ENCODE results near the gene C17orf114.

The C17orf114 gene

GRCh38 chr17:4796552-4796920 lies 5.6 kb downstream of the C17orf114 start:
- peak overlapping the region; percentile 98 for H3K9ac ChIP-seq (ENCODE audit: low read length)
- peaks cover 15% of the 10 kb centered on the region for H3K36me3 ChIP-seq (ENCODE audit: insufficient read depth, low read length)
- peak overlapping the region; percentile 66 to 100 for H3K4me3 ChIP-seq (ENCODE audit: low read depth in 1 of 2, low read length in 2 of 2)
- H3K4me1 ChIP-seq (ENCODE audit: insufficient read depth, low read length): peaks cover 10% of the 10 kb centered on the region
- no peaks in the 10 kb centered on the region for H3K27me3 ChIP-seq (ENCODE audit: control insufficient read depth in 1 of 2, insufficient read depth in 2 of 2, low read length in 2 of 2)
- H3K9me3 ChIP-seq (ENCODE audit: low read length): no peaks in the 10 kb centered on the region
- H3K27ac ChIP-seq (ENCODE audit: low read depth, low read length): peak overlapping the region; percentile 40

- Histone ChIP-seq H3K9ac (ENCODE audit: low read length) (no peak overlapping the region), H3K9me3 (ENCODE audit: low read length) (no peaks in the 10 kb centered on the region), H3K27me3 (ENCODE audit: control insufficient read depth in 1 of 2, insufficient read depth in 2 of 2, low read length in 2 of 2) (no peaks in the 10 kb centered on the region), H3K4me3 (ENCODE audit: low read depth in 1 of 2, low read length in 2 of 2) (peak overlapping the region in 1 of 2 donors; percentile 100), H3K36me3 (ENCODE audit: insufficient read depth, low read length) (peaks cover 15% of the 10 kb centered on the region), H3K4me1 (ENCODE audit: insufficient read depth, low read length) (peaks cover 14% of the 10 kb centered on the region), H3K27ac (ENCODE audit: low read depth, low read length) (no peak overlapping the region)
These were observed 7.0 kb downstream of the C17orf114 start for GRCh38 chr17:4795168-4795567.

- Histone ChIP-seq H3K4me1 (ENCODE audit: insufficient read depth, low read length) (peaks cover 26% of the 10 kb centered on the region), H3K27ac (ENCODE audit: low read depth, low read length) (peak overlapping the region; percentile 73), H3K9me3 (ENCODE audit: low read length) (no peaks in the 10 kb centered on the region), H3K27me3 (ENCODE audit: control insufficient read depth in 1 of 2, insufficient read depth in 2 of 2, low read length in 2 of 2) (no peaks in the 10 kb centered on the region), H3K4me3 (ENCODE audit: low read depth in 1 of 2, low read length in 2 of 2) (peak overlapping the region; percentile 61), H3K9ac (ENCODE audit: low read length) (peak overlapping the region; percentile 15), H3K36me3 (ENCODE audit: insufficient read depth, low read length) (no peaks in the 10 kb centered on the region)
These were observed 11.4 kb downstream of the C17orf114 start for GRCh38 chr17:4790705-4791088.

GRCh38 chr17:4789951-4790704 lies 12.0 kb downstream of the C17orf114 start:
- H3K4me3 ChIP-seq (ENCODE audit: low read depth in 1 of 2, low read length in 2 of 2): peak overlapping the region; percentile 61 to 68
- peaks cover 32% of the 10 kb centered on the region for H3K4me1 ChIP-seq (ENCODE audit: insufficient read depth, low read length)
- peak overlapping the region; percentile 73 for H3K27ac ChIP-seq (ENCODE audit: low read depth, low read length)
- peak overlapping the region; percentile 57 for H3K9ac ChIP-seq (ENCODE audit: low read length)
- no peaks in the 10 kb centered on the region for H3K36me3 ChIP-seq (ENCODE audit: insufficient read depth, low read length)
- no peaks in the 10 kb centered on the region for H3K9me3 ChIP-seq (ENCODE audit: low read length)
- no peaks in the 10 kb centered on the region for H3K27me3 ChIP-seq (ENCODE audit: control insufficient read depth in 1 of 2, insufficient read depth in 2 of 2, low read length in 2 of 2)

GRCh38 chr17:4789701-4789950 lies 12.5 kb downstream of the C17orf114 start:
- Histone ChIP-seq H3K27ac (ENCODE audit: low read depth, low read length) (peak overlapping the region; percentile 73), H3K9me3 (ENCODE audit: low read length) (no peaks in the 10 kb centered on the region), H3K27me3 (ENCODE audit: control insufficient read depth in 1 of 2, insufficient read depth in 2 of 2, low read length in 2 of 2) (peaks cover 0 to 3% of the 10 kb centered on the region in 2 donors), H3K4me3 (ENCODE audit: low read depth in 1 of 2, low read length in 2 of 2) (peak overlapping the region; percentile 61 to 68), H3K36me3 (ENCODE audit: insufficient read depth, low read length) (no peaks in the 10 kb centered on the region), H3K9ac (ENCODE audit: low read length) (peak overlapping the region; percentile 57), H3K4me1 (ENCODE audit: insufficient read depth, low read length) (peaks cover 32% of the 10 kb centered on the region)

GRCh38 chr17:4788807-4789700 lies 13.1 kb downstream of the C17orf114 start, which contains the start of gene GLTPD2:
TSS of gene GLTPD2 (plus strand) at chr17:4788964. CDS start at chr17:4789012, 48 bp downstream.
- peak within 1 kb of the TSS; percentile 61 to 68 for H3K4me3 ChIP-seq (ENCODE audit: low read depth in 1 of 2, low read length in 2 of 2)
- H3K9me3 ChIP-seq (ENCODE audit: low read length): no peaks in the 10 kb centered on the region
- H3K36me3 ChIP-seq (ENCODE audit: insufficient read depth, low read length): no peaks in the 10 kb centered on the region
- peak within 1 kb of the TSS; percentile 57 for H3K9ac ChIP-seq (ENCODE audit: low read length)
- H3K27me3 ChIP-seq (ENCODE audit: control insufficient read depth in 1 of 2, insufficient read depth in 2 of 2, low read length in 2 of 2): peaks cover 0 to 8% of the 10 kb centered on the region in 2 donors
- H3K4me1 ChIP-seq (ENCODE audit: insufficient read depth, low read length): peaks cover 32% of the 10 kb centered on the region
- peak within 1 kb of the TSS; percentile 73 for H3K27ac ChIP-seq (ENCODE audit: low read depth, low read length)

- Histone ChIP-seq H3K4me1 (ENCODE audit: insufficient read depth, low read length) (peaks cover 32% of the 10 kb centered on the region), H3K4me3 (ENCODE audit: low read depth in 1 of 2, low read length in 2 of 2) (no peak overlapping the region), H3K9ac (ENCODE audit: low read length) (no peak overlapping the region), H3K27ac (ENCODE audit: low read depth, low read length) (no peak overlapping the region), H3K9me3 (ENCODE audit: low read length) (no peaks in the 10 kb centered on the region), H3K27me3 (ENCODE audit: control insufficient read depth in 1 of 2, insufficient read depth in 2 of 2, low read length in 2 of 2) (peaks cover 7 to 10% of the 10 kb centered on the region in 2 donors), H3K36me3 (ENCODE audit: insufficient read depth, low read length) (no peaks in the 10 kb centered on the region)
These were observed 13.8 kb downstream of the C17orf114 start for GRCh38 chr17:4788159-4788806.

- Histone ChIP-seq H3K4me3 (ENCODE audit: low read depth in 1 of 2, low read length in 2 of 2) (peak overlapping the region; percentile 7 to 61), H3K9ac (ENCODE audit: low read length) (no peak overlapping the region), H3K9me3 (ENCODE audit: low read length) (no peaks in the 10 kb centered on the region), H3K27ac (ENCODE audit: low read depth, low read length) (peak overlapping the region; percentile 54), H3K27me3 (ENCODE audit: control insufficient read depth in 1 of 2, insufficient read depth in 2 of 2, low read length in 2 of 2) (peaks cover 12 to 23% of the 10 kb centered on the region in 2 donors), H3K4me1 (ENCODE audit: insufficient read depth, low read length) (peaks cover 32% of the 10 kb centered on the region), H3K36me3 (ENCODE audit: insufficient read depth, low read length) (no peaks in the 10 kb centered on the region)
These were observed 15.6 kb downstream of the C17orf114 start for GRCh38 chr17:4786516-4786915.

- Histone ChIP-seq H3K27ac (ENCODE audit: low read depth, low read length) (peak within 1 kb of the TSS; percentile 54), H3K4me1 (ENCODE audit: insufficient read depth, low read length) (peaks cover 32% of the 10 kb centered on the region), H3K36me3 (ENCODE audit: insufficient read depth, low read length) (no peaks in the 10 kb centered on the region), H3K27me3 (ENCODE audit: control insufficient read depth in 1 of 2, insufficient read depth in 2 of 2, low read length in 2 of 2) (peaks cover 12 to 23% of the 10 kb centered on the region in 2 donors), H3K9me3 (ENCODE audit: low read length) (no peaks in the 10 kb centered on the region), H3K4me3 (ENCODE audit: low read depth in 1 of 2, low read length in 2 of 2) (peak within 1 kb of the TSS; percentile 7 to 61), H3K9ac (ENCODE audit: low read length) (no peak within 1 kb of the TSS)
These were observed 16.0 kb downstream of the C17orf114 start, which contains the start of gene VMO1 for GRCh38 chr17:4786106-4786511. TSS of gene VMO1 (minus strand) at chr17:4786364. CDS start at chr17:4786352, 12 bp downstream.

- Histone ChIP-seq H3K4me3 (ENCODE audit: low read depth in 1 of 2, low read length in 2 of 2) (peak overlapping the region; percentile 7 to 61), H3K4me1 (ENCODE audit: insufficient read depth, low read length) (peaks cover 28% of the 10 kb centered on the region), H3K9me3 (ENCODE audit: low read length) (no peaks in the 10 kb centered on the region), H3K27ac (ENCODE audit: low read depth, low read length) (peak overlapping the region; percentile 54), H3K9ac (ENCODE audit: low read length) (no peak overlapping the region), H3K27me3 (ENCODE audit: control insufficient read depth in 1 of 2, insufficient read depth in 2 of 2, low read length in 2 of 2) (peaks cover 17 to 23% of the 10 kb centered on the region in 2 donors), H3K36me3 (ENCODE audit: insufficient read depth, low read length) (no peaks in the 10 kb centered on the region)
These were observed 16.6 kb downstream of the C17orf114 start for GRCh38 chr17:4785311-4786105.
